Measurements from ENCODE around the gene ZBTB8OS.
"Not testable (repeated sequence)": the region's sequence is repeated elsewhere in the genome, so short reads cannot be mapped to it uniquely, and the experiment has no call there.

Gene ZBTB8OS

DNA sequence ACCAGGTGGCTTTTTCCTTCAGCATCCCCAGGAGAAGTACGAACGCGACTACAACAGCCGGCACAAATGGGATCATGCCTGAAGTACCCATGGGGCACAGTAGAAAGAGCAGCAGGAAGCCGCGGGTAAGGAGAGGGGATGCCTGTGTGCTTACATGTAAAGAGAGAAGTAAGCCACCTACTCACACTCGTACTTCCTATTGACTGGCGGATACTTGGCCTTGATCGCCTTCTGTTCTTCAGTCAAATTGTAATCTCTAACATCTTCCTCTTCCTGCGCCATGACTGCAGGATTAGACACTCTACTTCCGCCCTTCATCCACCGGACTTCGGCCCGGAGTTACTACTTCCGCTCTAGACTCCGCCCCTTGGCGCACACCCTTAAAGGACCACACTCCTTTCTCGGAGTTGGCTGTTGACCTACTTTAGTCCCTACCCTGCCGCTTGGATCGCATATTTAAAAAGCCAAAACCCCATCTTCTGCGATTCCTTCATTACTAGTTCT lies at the start of gene ZBTB8OS:
ZBTB8OS (minus strand) TSS at position 303 of the 504 bp plus-strand sequence; CDS start at position 282, 21 bp downstream.
- DNase-seq (ENCODE audit: low read depth), result peak; percentile 80

- not testable (repeated sequence) for DNase-seq (ENCODE audit: low read depth)
Measured at GRCh38 chr1:32696996-32697395, 46.6 kb upstream of the ZBTB8OS start.

GRCh38 chr1:32696041-32696440 lies 45.7 kb upstream of the ZBTB8OS start:
- no peak for DNase-seq (ENCODE audit: low read depth)

DNA sequence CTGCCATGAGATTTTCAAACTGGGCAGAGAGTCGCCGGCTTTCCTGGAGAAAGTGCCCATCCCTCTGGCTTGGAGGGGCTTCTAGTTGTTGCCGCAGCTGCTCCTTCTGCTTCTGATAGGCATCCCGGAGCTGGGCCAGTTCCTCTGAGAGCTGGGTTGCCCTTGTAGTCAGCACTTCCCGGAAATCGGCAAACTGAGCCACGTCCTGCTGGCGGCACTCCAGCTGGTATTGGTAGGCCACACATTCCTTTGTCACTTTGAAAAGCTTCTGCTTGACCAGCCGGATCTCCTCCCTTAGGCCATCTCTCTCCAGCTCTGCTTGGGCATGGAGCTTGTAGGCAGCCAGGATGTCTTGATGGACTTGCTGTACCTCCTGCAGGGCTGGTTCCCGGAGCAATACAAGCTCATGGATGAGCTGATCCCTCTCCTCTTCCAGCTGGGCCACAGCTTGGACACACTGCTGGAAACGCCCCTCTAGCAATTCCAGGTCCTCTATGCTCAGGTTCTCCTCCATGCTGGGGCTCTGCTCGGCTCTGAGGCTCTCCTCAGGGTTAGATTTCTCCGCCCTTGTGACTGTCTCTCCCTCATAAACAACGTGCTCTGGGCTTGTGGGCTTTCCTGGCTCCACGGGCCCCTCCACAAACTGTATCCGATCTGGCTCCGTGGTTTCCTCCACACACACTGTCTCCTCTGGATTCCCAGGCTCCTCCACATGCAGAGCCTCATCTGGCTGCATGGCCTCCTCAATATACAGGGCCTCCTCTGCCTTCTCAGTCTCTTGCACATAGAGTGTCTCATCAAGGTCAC lies 45.0 kb upstream of the ZBTB8OS start:
- DNase-seq (ENCODE audit: low read depth), result no peak

DNA sequence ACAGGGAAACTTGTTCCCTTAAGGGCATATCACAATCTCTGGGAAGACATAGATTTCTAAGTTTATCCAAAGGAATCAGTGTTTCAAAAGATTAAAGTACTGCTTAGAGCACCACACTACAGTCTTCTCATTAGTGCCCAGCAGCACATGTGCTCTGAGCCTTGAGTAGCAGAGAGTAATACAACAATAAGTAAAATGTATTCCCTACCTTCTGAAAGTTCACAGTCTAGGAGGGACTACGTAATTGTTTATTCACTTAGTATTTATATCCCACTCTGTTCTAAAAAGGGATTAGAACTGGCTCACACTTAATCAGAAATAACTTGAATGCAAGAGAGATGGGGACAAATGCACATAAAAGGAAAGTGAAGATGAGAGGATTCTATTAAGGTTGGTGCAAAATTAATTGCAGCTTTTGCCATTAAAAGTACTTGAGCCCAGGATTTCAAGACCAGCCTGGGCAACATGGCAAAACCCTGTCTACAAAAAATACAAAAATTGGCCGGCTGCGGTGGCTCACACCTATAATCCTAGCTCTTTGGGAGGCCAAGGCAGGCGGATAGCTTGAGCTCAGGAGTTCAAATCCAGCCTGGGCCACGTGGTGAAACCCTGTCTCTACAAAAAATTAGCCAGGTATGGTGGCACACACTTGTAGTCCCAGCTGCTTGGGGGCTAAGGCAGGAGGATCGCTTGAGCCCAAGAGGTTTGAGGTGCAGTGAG lies 43.3 kb upstream of the ZBTB8OS start:
- no peak for DNase-seq (ENCODE audit: low read depth)

GRCh38 chr1:32686387-32686786 lies 36.0 kb upstream of the ZBTB8OS start:
- DNase-seq (ENCODE audit: low read depth), result no peak

DNA sequence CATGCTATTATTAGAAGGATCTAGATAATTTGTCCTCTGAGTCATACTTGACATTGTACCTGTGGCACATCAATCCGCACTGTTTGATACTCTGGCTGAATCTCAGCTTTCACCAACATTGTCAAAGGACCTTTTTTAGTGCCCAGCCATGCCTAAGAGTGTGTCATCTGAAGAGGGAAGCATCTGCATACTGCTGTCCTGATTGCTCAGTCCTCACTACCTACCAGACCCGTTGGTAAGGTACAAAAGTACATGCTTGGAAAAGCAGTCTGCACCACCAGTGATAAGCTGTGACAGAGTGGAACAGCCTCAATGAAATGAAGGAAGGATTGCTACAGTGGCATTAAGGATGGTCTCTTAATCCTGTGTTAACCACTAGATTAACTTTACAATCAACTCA lies 35.1 kb upstream of the ZBTB8OS start:
- no peak for DNase-seq (ENCODE audit: low read depth)

- no peak for DNase-seq (ENCODE audit: low read depth)
Measured at GRCh38 chr1:32684167-32684811, 33.9 kb upstream of the ZBTB8OS start.

DNA sequence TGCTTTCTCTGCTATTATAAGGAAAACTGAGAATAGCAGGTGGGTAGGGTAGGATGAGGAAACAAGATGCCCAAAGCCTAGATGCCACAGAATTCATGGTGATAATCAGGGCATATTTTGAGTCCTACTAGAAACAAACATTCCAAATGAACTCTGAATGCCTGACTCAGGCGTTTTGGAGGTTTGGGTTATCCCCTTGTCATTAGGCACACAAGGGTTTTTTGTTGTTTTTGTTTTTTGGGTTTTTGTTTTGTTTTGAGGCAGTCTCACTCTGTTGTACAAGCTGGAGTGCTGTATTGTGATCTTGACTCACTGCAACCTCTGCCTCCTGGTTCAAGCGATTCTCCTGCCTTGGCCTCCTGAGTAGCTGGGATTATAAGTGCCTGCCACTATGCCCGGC lies 33.0 kb upstream of the ZBTB8OS start:
- no peak for DNase-seq (ENCODE audit: low read depth)

DNA sequence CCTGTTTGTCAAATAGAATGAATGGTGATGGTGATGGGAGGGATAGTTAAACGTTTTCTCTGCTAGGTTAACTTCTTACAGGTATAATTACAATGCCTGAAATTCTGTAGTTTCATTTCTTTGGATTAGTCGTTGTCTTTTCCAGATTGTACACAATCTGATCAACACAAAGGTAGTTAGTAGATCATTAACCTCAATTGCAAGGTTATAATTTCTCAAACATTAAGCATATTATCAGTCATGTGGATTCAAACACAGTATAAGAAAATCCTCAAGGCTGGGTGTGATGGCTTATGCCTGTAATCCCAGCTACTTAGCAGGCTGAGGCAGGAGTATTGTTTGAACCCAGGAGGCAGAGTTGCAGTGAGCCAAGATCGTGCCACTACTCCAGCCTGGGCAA lies 31.6 kb upstream of the ZBTB8OS start:
- DNase-seq (ENCODE audit: low read depth), result no peak

DNA sequence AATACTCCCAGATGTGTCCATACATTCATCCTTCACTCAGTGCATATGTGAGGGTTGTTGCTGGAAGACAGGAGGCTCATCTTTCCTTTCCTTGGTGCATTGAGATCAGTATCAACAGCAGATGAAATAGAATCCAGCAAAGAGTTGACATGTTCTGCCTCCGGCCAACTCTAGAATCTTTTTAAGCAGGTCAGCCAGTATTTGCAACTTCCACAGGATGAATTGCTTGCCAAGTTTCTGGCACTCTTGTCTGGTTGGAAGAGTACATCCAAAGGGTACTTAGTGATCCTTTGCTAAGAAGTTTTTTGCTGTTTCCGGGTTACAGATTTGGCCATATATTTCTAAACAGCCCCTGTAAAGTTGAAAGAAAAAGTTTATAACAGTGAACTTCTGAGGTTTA lies 31.2 kb upstream of the ZBTB8OS start:
- no peak for DNase-seq (ENCODE audit: low read depth)

GRCh38 chr1:32680642-32681041 lies 30.3 kb upstream of the ZBTB8OS start:
- no peak for DNase-seq (ENCODE audit: low read depth)

GRCh38 chr1:32679993-32680392 lies 29.6 kb upstream of the ZBTB8OS start:
- DNase-seq (ENCODE audit: low read depth), result not testable (repeated sequence)

DNA sequence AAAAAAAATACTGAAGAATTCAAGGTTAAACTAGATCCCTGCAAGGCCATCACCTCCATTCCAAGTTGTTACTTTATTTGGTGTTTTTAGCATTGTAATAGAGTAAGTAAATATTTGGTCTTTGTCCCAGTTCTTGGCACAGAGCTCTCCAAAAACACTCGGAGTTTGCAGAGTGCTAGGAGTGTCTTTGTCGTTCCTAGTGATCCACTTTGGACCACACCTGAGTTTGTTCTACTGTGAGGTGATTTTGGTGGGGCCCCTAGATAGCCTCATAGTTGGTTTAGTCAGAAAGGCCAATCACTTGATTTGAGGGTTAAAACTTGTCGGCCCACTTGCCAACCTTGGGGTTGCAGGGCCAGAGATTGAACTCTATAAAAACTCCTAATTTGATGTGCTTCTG lies 26.6 kb upstream of the ZBTB8OS start:
- DNase-seq (ENCODE audit: low read depth), result no peak

GRCh38 chr1:32668716-32669115 lies 18.4 kb upstream of the ZBTB8OS start:
- DNase-seq (ENCODE audit: low read depth), result not testable (repeated sequence)

DNA sequence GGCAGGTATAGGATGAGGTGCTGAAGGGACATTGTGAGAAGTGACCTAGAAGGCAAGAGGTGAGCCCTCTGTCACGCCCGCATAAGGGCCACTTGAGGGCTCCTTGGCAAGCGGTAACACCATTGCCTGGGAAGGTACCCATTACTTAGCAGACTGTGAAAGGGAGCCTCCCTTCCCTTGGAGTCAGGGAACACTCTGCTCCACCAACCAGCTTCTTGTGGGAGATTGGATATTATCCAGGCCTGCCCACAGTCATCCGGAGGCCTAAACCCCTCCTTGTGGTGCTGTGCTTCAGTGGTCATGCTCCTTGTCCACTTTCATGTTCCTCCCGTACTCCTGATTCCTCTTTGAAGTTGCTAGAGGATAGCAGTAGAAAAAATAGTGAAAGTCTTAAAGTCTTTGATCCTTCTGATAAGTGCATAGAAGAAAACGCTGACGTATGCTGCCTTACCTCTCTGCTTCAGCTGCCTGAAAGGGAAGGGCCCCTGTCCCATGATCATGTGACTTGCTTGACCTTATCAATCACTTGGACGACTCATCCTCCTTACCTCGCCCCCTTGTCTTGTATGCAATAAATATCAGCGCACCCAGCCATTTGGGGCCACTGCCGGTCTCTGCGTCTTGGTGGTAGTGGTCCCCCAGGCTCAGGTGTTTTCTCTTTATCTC lies 16.7 kb upstream of the ZBTB8OS start:
- no peak for DNase-seq (ENCODE audit: low read depth)

DNA sequence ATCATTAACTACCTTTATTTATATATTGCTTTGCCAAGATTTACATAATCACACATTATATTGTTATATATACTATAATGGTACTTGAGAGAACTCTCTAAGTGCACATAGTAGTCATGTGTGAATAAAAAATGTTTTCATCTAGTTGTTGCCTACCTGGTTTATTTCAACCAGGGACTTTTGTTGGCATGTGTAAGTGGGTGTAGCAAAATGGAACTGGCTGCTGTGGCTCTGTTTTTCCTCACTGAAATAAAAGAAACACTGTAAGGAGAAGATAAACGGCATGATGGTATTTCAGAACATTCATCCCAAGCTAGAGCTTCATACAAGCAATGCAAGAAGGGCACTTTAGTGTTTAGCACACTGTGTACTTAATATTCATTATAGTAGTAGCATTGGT lies 15.6 kb upstream of the ZBTB8OS start:
- no peak for DNase-seq (ENCODE audit: low read depth)

DNA sequence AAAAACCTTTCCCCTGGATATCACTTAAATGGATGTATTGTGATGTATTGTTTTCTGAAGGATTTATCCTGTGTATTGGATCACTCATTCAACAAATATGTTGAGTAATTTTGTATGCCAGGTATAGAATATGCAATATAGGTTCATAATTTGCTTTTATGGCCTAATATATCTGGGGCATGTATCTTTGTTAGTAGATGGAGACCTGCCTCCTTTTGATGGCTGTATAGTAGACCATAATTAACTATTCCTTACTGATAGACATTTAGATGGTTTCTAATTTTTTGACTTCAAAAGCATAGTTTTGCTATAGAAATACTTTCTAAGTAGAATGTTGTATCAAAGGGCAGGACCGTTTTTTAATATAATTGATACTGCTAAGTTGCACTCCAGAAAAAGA lies 9.2 kb upstream of the ZBTB8OS start:
- no peak for DNase-seq (ENCODE audit: low read depth)

- DNase-seq (ENCODE audit: low read depth), result no peak
Measured at GRCh38 chr1:32652244-32652962, 2.1 kb upstream of the ZBTB8OS start.

DNA sequence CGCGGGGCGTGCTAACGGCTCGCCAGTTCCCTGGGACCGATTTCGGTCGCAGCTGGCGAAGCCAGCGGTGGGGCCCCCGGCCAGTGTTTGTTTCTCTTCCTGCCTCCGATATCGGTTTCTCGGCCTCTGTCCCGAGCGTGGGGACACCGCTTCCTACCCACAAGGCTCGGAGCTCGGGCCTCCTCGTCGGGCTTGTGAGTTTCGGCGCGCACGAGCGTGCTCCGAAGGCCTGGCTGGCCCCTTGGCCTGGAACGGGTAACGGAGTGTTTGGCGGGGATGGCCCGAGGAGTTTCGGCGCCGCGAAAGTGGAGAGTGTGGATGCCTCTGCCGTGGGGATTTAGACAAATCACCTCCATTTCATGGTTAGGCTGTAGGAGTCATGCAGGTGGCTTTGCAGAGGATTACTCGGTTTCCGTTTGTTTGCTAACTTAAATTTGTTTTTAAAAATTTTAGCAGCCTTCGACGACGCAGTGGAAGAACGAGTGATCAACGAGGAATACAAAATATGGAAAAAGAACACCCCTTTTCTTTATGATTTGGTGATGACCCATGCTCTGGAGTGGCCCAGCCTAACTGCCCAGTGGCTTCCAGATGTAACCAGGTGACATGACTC lies 1.2 kb upstream of the ZBTB8OS start:
- DNase-seq (ENCODE audit: low read depth), result peak; percentile 12

All from stimulated activated CD4-positive, alpha-beta T cell treated with anti-CD3 and anti-CD28 coated beads, Interleukin-2, amount 100 ng/mL, for 4 hours (primary cell).